ENCODE data around the gene IGSF21.

- TF ChIP-seq CTCF (IDR thresholded peaks at IDR 0.05) (no peak), POLR2A (IDR thresholded peaks at IDR 0.05) (no peak), EP300 (IDR thresholded peaks at IDR 0.05) (no peak)
Observed at GRCh38 chr1:18365099-18365705, 257.6 kb downstream of the IGSF21 start.

Measured in suprapubic skin (tissue), 3 donors.